D721Med (cell line): ENCODE data around the gene DEPDC1B.
A peak's percentile ranks its signal among the peaks of the same experiment; 100 is the strongest.

Source experiments
- DNase-seq: peaks from one replicate; pipeline ENCODE4 v3.0.0; 2011; ENCODE audit warnings: low spot score; ENCODE audit not compliant: insufficient read length
- FAIRE-seq: peaks from 2 replicates; lab custom pipeline; 2011; peaks lifted over from hg19 to GRCh38; lab: Jason Lieb, UNC
- CTCF ChIP-seq: IDR thresholded peaks from 2 replicates; pipeline ENCODE4 v1.5.1; 2012; ENCODE audit warnings: mild to moderate bottlenecking, control low read depth; ENCODE audit not compliant: insufficient read depth; ENCODE audit errors: missing control alignments

DEPDC1B gene

DNA sequence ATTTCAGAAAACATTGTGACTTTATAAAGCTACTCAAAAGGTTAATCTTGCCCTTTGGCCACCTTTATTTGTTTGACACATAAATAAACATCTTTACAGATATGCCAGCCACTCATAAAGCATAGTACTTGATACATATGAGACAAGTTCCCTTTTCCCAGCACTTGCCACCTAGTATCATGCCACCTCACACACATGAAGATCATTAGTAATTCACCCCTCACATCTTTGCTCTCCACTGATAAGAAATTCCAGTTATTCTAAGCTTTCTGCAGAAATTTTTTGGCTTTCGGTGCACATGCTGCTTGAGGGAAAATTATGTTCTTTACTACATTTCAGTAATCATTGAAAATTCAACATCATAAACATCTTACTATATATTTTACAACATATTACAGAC is 59.1 kb downstream of the DEPDC1B start:
- DNase-seq = no peak
- FAIRE-seq = peak; percentile 16
- TF ChIP-seq CTCF = no peak

DNA sequence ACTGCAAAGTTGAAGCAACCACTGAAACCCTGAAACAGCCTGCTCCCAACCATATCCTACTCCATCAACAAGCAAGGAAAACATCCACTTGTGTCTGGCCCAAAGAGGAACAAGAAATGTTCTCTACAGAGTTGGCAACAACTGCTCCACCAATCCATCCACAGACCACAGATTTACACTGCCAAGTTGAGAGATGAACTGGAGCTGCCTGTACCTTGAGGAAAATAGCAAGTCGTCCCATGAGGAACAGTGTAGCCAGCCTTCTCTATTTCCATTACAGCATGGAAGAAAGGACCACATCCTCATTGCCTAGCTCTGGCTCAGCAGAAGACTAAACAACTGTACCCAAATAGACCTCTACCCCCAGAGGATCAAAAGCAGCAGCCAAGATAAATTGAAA is 60.4 kb downstream of the DEPDC1B start:
- DNase-seq (no peak), FAIRE-seq (no peak)
- no peak for TF ChIP-seq CTCF

GRCh38 chr5:60638300-60638699 is 61.7 kb downstream of the DEPDC1B start:
- no peak for TF ChIP-seq CTCF
- no peak for DNase-seq
- no peak for FAIRE-seq

DNA sequence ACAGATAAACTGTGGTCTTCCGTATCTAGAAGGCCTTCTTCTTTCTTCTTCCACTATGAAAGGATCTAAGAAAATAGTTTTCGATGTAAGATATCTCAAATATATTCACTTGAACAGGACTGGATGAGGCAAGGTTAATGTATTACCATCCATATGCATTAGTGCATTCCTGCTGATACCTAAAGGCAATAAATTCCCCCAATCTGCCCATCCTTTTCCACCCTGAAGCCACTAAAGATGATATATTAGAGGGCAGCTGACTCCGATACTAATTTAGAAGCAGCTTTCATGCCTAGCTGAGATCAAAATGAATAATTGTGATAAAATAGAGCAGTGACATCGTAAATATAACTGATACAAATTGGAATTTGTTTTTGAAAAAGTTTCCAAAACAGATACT is 63.3 kb downstream of the DEPDC1B start:
- DNase-seq = no peak
- no peak for FAIRE-seq
- TF ChIP-seq CTCF = no peak

DNA sequence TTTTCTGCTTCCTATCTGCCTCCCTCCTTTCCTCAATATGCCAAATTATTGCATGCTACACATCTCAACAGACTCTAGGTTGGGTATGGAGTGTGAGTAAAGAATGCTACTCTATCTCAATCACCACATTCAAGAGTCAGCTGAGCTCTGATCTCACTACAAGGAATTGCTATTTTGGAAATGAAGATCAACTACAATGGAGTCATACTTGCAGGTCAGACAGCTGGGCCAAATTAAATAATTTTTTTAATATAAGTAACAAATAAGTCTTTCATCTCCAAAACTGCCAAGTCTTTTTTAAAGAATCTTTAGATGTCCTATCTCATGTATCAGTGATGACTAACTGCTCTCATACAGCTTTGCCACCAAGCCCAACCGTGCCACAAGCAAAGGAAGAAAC is 64.0 kb downstream of the DEPDC1B start:
- DNase-seq = no peak

DNA sequence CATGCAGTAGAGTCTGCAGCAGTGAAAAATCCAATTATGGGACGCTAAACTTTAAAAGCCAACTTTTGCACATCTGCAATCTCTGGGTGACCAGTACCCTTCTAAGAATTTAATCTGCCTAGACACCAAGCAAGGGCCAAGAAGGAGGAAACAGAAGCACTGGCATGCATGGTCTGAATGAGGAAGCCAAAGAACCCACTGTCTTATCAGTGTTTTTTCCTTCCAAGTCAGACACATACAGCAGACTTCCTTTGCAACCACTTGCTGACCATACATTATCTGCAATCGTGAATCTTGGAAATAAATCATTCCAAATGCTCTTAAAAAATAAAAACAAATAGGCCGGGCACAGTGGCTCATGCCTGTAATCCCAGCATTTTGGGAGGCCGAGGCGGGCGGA is 65.9 kb downstream of the DEPDC1B start:
- FAIRE-seq (no peak), DNase-seq (no peak)
- TF ChIP-seq CTCF = no peak

More for the DNA sequence above, 64.0 kb downstream of the DEPDC1B start:
- FAIRE-seq = no peak
- no peak for TF ChIP-seq CTCF

GRCh38 chr5:60633341-60633740 is 66.6 kb downstream of the DEPDC1B start:
- no peak for TF ChIP-seq CTCF
- FAIRE-seq (no peak), DNase-seq (no peak)
